Activated CD4-positive, alpha-beta T cell treated with anti-CD3 and anti-CD28 coated beads, Interleukin-2, amount 50 U/mL, for 16 hours (primary cell): Measurements from ENCODE around the gene VEGFD.

Experiments used
- DNase-seq: peaks from one replicate; pipeline ENCODE4 v3.0.0-alpha.2; 2020

The VEGFD gene

GRCh38 chrX:15384304-15384703, at the start of gene VEGFD:
Gene VEGFD, minus strand, starts transcription at chrX:15384413. Its CDS starts 467 bp downstream, at chrX:15383946.
- DNase-seq, result no peak

DNA sequence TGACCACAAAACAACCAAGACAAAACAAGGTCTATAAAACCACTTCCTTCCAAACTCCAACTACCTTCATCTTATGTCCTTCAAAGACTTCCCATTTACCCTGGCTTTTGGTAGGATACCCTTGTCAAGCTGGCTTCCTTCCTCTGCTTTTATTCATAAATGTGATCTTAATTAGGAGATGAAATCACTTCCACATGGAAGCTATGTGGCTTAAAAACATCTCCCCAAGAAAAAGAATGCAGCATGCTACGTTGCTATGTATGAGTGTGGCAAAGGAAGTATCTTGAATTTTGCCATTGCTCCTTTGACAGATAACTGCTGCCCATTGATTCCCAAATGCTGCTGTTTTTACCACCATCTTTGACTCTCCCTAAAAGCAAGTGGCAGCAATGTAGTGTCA, 46.4 kb upstream of the VEGFD start:
- no peak for DNase-seq

- DNase-seq, result no peak
These were observed 45.9 kb upstream of the VEGFD start for GRCh38 chrX:15430076-15430475.

DNA sequence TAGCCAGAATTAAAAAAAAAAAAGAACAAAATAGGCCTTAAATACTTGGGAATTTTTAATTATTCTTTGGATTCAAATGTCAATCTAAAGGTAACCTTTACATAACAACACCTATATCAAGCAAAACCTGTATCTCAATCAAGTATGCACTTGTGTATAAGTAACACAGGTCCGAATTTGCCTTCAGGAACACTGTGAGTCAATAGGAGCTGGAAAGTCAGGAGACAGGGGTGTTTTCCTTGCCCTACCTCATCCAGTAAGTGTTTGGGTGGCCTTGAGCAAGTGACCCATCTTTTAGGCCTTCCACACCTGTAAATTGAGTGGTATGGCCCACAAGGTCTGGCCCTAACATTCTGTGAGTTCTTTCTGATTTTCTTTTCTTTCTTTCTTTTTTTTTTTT, 40.8 kb upstream of the VEGFD start:
- no peak for DNase-seq

- DNase-seq, result no peak
These were observed 34.5 kb upstream of the VEGFD start for GRCh38 chrX:15418707-15419181.

GRCh38 chrX:15418041-15418706, 34.0 kb upstream of the VEGFD start:
- no peak for DNase-seq

DNA sequence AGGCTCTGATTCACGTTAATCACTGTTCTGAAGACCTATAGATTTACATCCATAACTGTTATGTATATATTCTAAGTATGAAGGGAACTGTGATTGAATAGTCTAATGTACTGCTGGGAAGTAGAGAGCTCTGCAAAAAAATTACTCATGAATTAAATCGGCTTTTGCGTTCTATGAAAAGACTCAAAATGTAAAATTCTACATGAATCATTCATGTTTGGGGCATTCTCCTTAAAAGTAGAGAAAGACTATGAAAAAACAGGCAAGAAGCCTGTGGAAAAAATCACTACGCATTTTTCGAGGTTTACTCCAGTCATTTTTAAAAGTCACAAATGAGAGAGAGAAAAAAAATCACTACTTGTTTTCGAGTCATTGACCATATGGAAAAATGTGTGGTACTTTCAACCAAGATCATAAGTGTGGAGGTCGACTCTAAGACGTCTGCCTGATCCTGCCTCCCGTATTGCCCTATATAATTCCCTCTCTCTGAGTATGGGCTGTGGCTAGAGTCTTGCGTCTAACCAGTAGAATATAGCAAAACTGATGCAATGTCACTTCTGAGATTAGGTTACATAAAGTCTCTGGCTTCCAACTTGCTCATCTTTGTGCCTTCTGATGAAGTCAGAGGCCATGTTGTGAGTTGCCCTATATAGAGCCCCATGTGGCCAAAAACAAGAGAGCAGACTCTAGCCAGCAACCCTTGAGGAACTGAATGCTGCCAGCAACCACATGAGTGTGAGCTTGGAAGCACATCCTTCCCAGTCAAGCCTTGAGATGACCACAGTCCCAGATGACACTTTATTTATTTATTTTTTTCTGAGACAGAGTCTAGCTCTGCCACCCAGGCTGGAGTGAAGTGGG, 32.1 kb upstream of the VEGFD start:
- no peak for DNase-seq

- no peak for DNase-seq
These were observed 28.9 kb upstream of the VEGFD start for GRCh38 chrX:15413101-15413500.

GRCh38 chrX:15410947-15411346, 26.7 kb upstream of the VEGFD start:
- DNase-seq, result no peak

- no peak for DNase-seq
These were observed 26.2 kb upstream of the VEGFD start for GRCh38 chrX:15410430-15410829.

GRCh38 chrX:15405846-15406245, 21.6 kb upstream of the VEGFD start:
- no peak for DNase-seq

- no peak for DNase-seq
These were observed 20.3 kb upstream of the VEGFD start for GRCh38 chrX:15404401-15405096.

DNA sequence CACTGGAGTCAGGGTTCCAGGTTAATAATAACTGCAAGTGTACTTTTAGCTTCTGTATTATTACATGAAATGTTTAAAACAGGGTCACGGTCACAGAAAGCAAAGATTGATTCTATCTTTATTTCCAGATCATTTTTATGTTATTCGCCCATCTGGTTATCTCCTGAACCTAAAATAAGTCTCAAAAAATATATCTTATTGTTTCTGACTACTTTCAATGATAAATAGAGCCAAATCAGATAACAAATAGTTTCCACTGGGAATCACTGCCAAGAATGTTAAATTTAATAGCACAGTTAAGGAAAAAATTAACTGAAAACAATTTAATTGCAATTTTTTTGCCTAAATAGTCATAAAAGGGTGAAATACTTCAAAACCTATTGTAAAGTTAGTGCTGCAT, 17.2 kb upstream of the VEGFD start:
- DNase-seq, result no peak

GRCh38 chrX:15399962-15400391, 15.8 kb upstream of the VEGFD start:
- DNase-seq, result no peak

DNA sequence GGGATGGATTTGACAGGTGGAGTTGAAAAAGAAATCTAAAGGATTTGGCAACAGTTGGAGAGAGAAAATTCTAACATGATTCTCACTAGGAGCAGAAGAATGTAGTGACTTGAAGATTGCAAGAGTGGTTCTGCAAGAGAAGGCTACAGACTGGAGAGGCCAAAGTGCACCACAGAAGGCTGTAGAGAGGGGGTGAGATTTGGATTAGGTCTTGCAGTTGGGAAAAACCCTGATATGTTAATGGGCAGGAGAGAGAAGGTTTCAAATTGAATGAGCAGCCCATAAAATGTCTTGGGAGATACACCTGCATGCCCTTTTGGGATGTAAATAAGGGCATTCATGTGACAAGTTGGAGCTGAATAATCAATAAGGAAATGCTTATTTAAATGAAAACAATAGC, 14.7 kb upstream of the VEGFD start:
- no peak for DNase-seq

- no peak for DNase-seq
These were observed 11.6 kb upstream of the VEGFD start for GRCh38 chrX:15395789-15396188.

DNA sequence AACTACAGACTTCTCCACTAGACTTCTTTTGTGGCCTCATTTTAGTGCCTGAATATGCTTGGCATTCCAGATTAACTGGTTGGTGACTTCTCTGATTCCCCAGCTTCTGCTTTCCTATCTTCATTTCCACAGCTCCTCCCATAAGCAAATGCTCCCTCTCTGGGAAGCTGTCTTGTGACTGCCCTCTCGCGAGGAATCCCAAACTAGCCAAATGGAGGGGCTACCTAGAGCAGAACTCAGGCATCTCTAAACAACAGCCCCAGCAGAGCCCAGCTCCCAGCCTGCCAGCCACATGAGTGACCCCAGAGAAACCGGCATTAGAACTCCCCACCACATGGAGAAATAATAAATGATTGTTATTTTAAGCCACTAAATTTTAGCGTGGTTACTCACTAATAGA, 7.6 kb upstream of the VEGFD start:
- no peak for DNase-seq

DNA sequence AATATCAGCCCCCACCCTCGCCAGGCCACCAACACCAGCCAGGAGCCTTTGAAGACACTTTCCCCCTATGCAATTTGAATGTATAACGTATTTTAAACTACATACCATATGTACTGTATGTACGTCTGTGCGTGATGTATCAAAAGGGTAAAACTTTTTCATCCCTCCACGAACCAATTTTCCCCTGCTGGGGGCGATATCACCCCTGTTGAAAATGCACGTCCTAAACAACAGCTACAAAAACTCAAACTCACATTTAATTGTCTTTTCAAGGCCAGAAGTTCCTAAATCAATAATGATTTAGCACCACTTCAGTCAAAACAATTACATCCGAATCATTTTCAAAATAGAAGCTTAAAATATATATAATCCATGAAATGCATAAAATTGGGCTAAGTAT, 1.4 kb downstream of the VEGFD start:
- no peak for DNase-seq

GRCh38 chrX:15376956-15377355, 7.3 kb downstream of the VEGFD start:
- no peak for DNase-seq

GRCh38 chrX:15373976-15374375, 10.2 kb downstream of the VEGFD start:
- no peak for DNase-seq

DNA sequence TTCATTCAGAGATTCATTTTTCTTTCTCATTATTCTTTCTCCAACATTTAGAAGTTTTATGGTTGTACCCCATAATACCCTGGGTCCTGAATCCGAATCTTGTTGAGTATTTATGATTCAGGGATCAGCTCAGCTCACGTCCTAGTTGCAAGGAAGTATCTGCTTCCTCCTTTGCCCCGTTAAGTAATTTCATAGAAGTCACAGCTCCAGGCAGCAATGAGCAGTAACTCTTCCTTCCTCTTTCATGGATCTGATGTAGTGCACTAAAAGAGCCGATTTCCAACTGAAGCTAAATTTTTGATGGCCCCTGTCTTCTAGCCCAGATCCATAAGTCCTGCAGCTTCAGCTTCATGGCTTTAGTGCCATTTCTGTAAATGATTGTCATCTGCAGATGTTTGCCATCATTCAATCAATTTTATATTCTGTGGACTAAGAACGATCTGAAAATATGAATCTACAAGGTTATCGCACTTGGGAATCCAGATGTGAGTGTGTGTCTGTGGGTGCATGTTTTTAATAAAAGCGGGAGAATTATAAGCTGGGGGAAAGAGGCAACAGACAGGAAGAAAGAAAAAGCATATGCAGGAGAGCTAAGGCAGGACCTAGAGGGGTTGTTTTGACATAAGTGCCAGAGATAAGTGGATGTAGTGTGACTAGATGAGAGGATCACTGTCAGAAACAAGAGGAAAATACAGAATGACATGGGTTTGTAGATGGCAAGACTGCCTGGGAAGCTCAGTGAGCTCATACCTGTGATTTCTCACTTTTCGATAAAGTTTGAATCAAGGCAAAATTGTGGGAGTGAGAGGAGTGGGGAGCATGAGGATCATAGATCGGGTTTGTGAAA, 17.5 kb downstream of the VEGFD start:
- DNase-seq, result no peak

- no peak for DNase-seq
These were observed 24.5 kb downstream of the VEGFD start for GRCh38 chrX:15359701-15360100.

GRCh38 chrX:15358533-15358932, 25.7 kb downstream of the VEGFD start:
- no peak for DNase-seq
